ENCODE measurements around the gene ARFGAP2. TPM values are rescaled to one million over a fixed set of nuclear protein-coding genes. Genes with fewer than 3 reads are reported as not detected.

Gene ARFGAP2
- total and polyA plus RNA-seq, 9 of the 15 experiments (the other 6 are each of a cell fraction or from before 2014, with no cell fraction given) = 29.1 to 140 (median 90.1) TPM

DNA sequence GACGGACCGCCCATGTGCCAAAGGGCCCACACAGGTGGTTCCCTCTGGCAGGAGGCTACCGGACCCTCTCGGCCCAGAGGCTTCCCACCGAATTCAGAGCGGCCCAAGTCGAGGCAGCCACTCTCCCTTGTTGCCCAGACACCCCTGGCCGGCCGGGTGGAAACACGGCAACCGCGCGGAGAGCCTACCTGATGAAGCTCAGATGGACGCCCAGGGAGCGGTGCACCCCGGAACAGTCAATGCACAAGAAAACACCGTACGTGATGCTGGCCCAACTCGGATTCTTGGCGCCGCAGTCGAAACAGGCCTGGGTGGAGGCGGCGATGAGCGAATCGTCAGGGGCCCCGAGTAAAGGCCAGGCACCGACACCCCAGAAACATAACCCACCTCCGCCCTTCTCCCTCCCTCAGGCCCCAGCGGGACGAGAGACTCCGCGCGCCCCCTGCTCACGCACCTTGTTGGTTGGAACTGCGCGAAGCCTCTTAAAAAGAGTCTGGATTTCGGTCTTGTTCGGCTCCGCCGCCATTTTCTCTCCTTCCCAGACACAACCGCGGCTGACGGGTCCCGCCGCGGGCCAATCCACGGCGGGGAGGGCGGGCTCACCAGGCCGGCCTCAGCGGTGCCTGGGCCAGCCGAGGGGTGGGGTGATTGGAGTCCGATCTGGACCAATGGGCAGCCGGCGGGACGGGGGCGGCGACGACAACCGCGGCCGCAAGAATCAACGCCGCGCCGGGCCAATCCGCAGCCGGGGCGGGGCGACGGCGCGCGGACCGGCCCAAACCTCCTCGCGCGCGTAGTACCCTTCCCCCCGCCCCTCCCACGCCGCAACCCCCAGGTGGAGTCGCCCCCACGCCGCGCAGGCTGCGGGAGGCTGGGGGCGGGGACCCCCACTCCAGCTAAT lies at the start of gene ARFGAP2 (continued):
- TF ChIP-seq KLF6 (CRISPR knock-in tag; IDR thresholded peaks at IDR 0.05; ENCODE audit: borderline replicate concordance) (no peak), TAL1 (IDR thresholded peaks at IDR 0.05) (no peak), SIN3A (IDR thresholded peaks at IDR 0.05; ENCODE audit: borderline replicate concordance in 2 of 2, control insufficient read depth in 1 of 2, low read depth in 2 of 2, low read length in 2 of 2) (peak; percentile 71 to 73; a peak in 2 of 4 replicates), ARID2 (IDR thresholded peaks at IDR 0.05) (no peak), CTBP1 (IDR thresholded peaks at IDR 0.05; ENCODE audit: borderline replicate concordance) (no peak), GABPA (tag; conservative IDR thresholded peaks at IDR 0.05; ENCODE audit: low read depth) (0 out of 2 replicates have a peak, but pooled peaks have one; percentile 17), BDP1 (IDR thresholded peaks at IDR 0.05; ENCODE audit: insufficient read depth, insufficient read length) (no peak), DDX20 (tag; IDR thresholded peaks at IDR 0.05; ENCODE audit: low read depth) (no peak), DNMT1 (IDR thresholded peaks at IDR 0.05) (no peak), STAG1 (CRISPR knock-in tag; IDR thresholded peaks at IDR 0.05; ENCODE audit: borderline replicate concordance) (peak; percentile 23; the same call in 1 of the 2 replicates), HNRNPH1 (optimal IDR thresholded peaks at IDR 0.05; ENCODE audit: low read depth, low read length) (no peak)
- TF ChIP-seq, protein P1, sequence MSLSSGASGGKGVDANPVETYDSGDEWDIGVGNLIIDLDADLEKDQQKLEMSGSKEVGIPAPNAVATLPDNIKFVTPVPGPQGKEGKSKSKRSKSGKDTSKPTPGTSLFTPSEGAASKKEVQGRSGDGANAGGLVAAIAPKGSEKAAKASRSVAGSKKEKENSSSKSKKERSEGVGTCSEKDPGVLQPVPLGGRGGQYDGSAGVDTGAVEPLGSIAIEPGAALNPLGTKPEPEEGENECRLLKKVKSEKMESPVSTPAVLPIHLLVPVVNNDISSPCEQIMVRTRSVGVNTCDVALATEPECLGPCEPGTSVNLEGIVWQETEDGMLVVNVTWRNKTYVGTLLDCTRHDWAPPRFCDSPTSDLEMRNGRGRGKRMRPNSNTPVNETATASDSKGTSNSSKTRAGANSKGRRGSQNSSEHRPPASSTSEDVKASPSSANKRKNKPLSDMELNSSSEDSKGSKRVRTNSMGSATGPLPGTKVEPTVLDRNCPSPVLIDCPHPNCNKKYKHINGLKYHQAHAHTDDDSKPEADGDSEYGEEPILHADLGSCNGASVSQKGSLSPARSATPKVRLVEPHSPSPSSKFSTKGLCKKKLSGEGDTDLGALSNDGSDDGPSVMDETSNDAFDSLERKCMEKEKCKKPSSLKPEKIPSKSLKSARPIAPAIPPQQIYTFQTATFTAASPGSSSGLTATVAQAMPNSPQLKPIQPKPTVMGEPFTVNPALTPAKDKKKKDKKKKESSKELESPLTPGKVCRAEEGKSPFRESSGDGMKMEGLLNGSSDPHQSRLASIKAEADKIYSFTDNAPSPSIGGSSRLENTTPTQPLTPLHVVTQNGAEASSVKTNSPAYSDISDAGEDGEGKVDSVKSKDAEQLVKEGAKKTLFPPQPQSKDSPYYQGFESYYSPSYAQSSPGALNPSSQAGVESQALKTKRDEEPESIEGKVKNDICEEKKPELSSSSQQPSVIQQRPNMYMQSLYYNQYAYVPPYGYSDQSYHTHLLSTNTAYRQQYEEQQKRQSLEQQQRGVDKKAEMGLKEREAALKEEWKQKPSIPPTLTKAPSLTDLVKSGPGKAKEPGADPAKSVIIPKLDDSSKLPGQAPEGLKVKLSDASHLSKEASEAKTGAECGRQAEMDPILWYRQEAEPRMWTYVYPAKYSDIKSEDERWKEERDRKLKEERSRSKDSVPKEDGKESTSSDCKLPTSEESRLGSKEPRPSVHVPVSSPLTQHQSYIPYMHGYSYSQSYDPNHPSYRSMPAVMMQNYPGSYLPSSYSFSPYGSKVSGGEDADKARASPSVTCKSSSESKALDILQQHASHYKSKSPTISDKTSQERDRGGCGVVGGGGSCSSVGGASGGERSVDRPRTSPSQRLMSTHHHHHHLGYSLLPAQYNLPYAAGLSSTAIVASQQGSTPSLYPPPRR (CRISPR knock-in tag; IDR thresholded peaks at IDR 0.05; ENCODE audit: borderline replicate concordance) = no peak
- TF ChIP-seq, protein P2, sequence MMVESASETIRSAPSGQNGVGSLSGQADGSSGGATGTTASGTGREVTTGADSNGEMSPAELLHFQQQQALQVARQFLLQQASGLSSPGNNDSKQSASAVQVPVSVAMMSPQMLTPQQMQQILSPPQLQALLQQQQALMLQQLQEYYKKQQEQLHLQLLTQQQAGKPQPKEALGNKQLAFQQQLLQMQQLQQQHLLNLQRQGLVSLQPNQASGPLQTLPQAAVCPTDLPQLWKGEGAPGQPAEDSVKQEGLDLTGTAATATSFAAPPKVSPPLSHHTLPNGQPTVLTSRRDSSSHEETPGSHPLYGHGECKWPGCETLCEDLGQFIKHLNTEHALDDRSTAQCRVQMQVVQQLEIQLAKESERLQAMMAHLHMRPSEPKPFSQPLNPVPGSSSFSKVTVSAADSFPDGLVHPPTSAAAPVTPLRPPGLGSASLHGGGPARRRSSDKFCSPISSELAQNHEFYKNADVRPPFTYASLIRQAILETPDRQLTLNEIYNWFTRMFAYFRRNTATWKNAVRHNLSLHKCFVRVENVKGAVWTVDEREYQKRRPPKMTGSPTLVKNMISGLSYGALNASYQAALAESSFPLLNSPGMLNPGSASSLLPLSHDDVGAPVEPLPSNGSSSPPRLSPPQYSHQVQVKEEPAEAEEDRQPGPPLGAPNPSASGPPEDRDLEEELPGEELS (CRISPR knock-in tag; IDR thresholded peaks at IDR 0.05; ENCODE audit: borderline replicate concordance) = peak; percentile 88; the same call in 1 of the 2 replicates
- TF ChIP-seq, protein P3, sequence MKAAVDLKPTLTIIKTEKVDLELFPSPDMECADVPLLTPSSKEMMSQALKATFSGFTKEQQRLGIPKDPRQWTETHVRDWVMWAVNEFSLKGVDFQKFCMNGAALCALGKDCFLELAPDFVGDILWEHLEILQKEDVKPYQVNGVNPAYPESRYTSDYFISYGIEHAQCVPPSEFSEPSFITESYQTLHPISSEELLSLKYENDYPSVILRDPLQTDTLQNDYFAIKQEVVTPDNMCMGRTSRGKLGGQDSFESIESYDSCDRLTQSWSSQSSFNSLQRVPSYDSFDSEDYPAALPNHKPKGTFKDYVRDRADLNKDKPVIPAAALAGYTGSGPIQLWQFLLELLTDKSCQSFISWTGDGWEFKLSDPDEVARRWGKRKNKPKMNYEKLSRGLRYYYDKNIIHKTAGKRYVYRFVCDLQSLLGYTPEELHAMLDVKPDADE (conservative IDR thresholded peaks at IDR 0.05; ENCODE audit: control insufficient read depth, low read depth, low read length) = peak; percentile 20; the same call in 1 of the 2 replicates
- TF ChIP-seq, protein P4, sequence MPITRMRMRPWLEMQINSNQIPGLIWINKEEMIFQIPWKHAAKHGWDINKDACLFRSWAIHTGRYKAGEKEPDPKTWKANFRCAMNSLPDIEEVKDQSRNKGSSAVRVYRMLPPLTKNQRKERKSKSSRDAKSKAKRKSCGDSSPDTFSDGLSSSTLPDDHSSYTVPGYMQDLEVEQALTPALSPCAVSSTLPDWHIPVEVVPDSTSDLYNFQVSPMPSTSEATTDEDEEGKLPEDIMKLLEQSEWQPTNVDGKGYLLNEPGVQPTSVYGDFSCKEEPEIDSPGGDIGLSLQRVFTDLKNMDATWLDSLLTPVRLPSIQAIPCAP (CRISPR knock-in tag; IDR thresholded peaks at IDR 0.05; ENCODE audit: borderline replicate concordance) = no peak
